Motor neuron (in vitro differentiated cells): Measurements from ENCODE around the gene HASPIN. TPM values are rescaled to one million over a fixed set of nuclear protein-coding genes. Genes with fewer than 3 reads are reported as not detected.

ENCODE experiments used
- ATAC-seq, 8 experiments: fragments of 200-7000 bp; cut with Tn5 transposase; replicated peaks in 6 of 8; 2 replicates each; pipeline ENCODE4 v1.8.0; 2021; ENCODE audit warnings: mild to moderate bottlenecking in 8 of 8, moderate library complexity in 8 of 8
- H3K27ac ChIP-seq, 2 donors: fragments of 250-450 bp; sonication (Bioruptor Pico); 2 replicates each; pipeline ENCODE4 v1.9.0; 2021; ENCODE audit warnings: antibody characterized with exemption in 2 of 2, mild to moderate bottlenecking in 2 of 2, moderate library complexity in 1 of 2
- H3K4me1 ChIP-seq, 2 donors: fragments of 250-450 bp; sonication (Bioruptor Pico); replicated peaks in 1 of 2; 2 replicates each; pipeline ENCODE4 v1.6.1; 2021; ENCODE audit warnings: antibody characterized with exemption in 2 of 2, mild to moderate bottlenecking in 2 of 2, moderate library complexity in 1 of 2
- H3K4me3 ChIP-seq, 5 donors: fragments of 250-450 bp; sonication (Bioruptor Pico); 2 replicates each; pipeline ENCODE4 v1.9.0; 2021; ENCODE audit warnings: antibody characterized with exemption in 5 of 5, mild to moderate bottlenecking in 5 of 5, moderate library complexity in 4 of 5
- WGBS, 10 experiments: fragments of 450-650 bp; shearing (Covaris generic); methylation state at CpG; one replicate each; pipeline ENCODE4 v1.0.0; 2022; 5-methylcytosine and 5-hydroxymethylcytosine counted together
- in situ Hi-C, 9 experiments: fragments of 400-800 bp; cut with MboI; loops; one replicate each; pipeline ENCODE4 v1.15.0; 2021; ENCODE audit warnings: low sequenced_read_pairs in 9 of 9, low pct_unique_long_range_greater_than_20kb in 2 of 9; ENCODE audit not compliant: unreplicated experiment in 9 of 9
- total RNA-seq, 8 experiments: library from RNA; unstranded; fragments of 300-600 nt; gene quantifications; 2 replicates each; pipeline versions ENCODE4 v1.2.3 to v1.2.4, GENCODE V29; 2022

The HASPIN gene
- total RNA-seq, 8 experiments from 2014 or later = 0.43 to 8.5 (median 1.2) TPM

DNA sequence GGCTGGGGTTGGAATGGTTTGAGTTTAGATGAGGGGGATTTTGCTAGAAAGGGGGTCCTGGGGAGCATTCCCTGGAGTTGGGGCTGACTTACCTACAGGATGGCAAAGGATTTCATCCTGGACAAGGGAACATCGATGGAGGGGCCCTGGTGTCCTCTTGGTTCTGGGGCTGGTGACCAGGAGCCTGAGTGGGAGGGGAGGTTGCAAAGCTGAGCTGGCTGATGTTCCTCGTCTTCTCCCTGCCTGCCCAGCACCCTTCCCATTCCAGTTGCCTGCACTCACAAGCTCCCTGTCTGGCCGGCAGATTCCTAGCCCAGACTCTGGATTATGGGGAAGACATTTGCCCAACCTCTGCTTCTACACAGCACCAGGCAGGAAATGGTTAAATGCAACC lies 40.1 kb downstream of the HASPIN start:
- no peaks in the 10 kb centered on the region for H3K4me1 ChIP-seq
- ATAC-seq = no peak
- in situ Hi-C loops = no loop called here
- H3K27ac ChIP-seq = no peak overlapping the region
- no peak overlapping the region for H3K4me3 ChIP-seq
- 20 to 67% (median 52%) methylated on average over 1 to 2 of the region's 3 CpGs; no CpG with 5 or more reads in 6 of the 10 experiments for WGBS, 10 experiments

DNA sequence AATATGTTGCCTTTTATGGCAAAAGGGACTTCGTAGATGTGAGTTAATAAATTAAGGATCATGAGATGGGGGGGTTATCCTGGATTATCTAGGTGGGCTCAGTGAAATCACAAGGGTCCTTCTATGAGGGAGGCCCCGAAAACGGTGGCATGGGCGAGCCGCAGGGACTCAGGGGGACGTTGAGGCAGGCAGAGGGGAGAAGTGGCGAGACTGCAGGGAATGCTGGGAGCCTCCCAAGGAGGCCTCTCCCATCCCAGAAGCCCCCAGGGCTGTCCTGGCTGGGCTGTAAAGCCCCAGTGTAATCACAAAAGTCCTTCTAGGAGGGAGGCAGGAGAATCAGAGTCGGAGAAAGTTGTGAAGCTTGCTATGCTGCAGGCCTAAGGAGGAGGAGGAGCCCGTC lies 42.3 kb downstream of the HASPIN start:
- in situ Hi-C loops = no loop called here
- no peak overlapping the region for H3K27ac ChIP-seq
- H3K4me3 ChIP-seq = no peak overlapping the region
- ATAC-seq = no peak
- no peaks in the 10 kb centered on the region for H3K4me1 ChIP-seq
- 60 to 96% (median 78%) methylated on average over 1 to 8 of the region's 9 CpGs; no CpG with 5 or more reads in 2 of the 10 experiments for WGBS, 10 experiments

DNA sequence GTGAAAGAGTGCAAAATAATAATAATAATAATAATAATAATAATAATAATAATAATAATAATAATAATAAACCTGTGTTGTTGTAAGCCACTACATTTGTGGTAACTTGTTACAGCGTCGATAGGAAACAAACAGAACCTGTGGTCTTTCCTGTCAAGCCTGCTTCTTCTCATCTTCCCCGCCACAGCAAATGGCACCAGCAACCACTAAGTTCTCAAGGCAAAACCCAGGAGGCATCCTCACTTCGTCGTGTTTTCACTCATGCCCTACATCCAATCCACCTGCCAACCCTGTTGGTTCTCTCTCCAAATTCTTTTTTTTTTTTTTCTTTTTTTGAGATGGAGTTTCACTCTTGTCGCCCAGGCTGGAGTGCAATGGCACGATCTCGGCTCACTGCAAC lies 43.1 kb downstream of the HASPIN start:
- in situ Hi-C loops = no loop called here
- no peak for ATAC-seq
- WGBS, 10 experiments = 65 to 100% (median 95%) methylated on average over 2 to 8 of the region's 8 CpGs; no CpG with 5 or more reads in 1 of the 10 experiments

DNA sequence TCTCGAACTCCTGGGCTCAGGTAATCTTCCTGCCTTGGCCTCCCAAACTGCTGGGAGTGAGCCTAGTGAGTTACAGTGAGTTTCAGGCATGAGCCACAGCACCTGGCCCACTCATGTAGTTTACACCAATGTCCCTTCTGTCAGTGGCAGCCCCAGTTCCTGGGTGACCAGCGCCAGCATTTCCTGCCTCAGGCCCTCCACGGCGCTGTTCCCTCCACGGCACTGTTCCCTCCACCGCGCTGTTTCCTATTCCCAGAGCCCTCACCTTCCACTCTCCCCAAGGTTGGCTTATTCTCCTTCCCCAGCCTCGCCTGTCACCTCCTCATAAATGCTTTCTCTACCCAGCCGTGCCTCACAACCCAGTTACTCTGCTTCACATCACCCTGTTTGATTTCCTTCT lies 44.6 kb downstream of the HASPIN start:
- in situ Hi-C loops = no loop called here
- 74 to 100% (median 81%) methylated on average over 2 to 8 of the region's 9 CpGs; no CpG with 5 or more reads in 4 of the 10 experiments for WGBS, 10 experiments
- peaks cover 0 to 6% of the 10 kb centered on the region in 2 donors for H3K4me1 ChIP-seq
- ATAC-seq = no peak
- H3K4me3 ChIP-seq = no peak overlapping the region
- H3K27ac ChIP-seq = no peak overlapping the region

More for the DNA sequence above, 43.1 kb downstream of the HASPIN start:
- Histone ChIP-seq H3K4me3 (no peak overlapping the region), H3K27ac (no peak overlapping the region), H3K4me1 (peaks cover 0 to 3% of the 10 kb centered on the region in 2 donors)

DNA sequence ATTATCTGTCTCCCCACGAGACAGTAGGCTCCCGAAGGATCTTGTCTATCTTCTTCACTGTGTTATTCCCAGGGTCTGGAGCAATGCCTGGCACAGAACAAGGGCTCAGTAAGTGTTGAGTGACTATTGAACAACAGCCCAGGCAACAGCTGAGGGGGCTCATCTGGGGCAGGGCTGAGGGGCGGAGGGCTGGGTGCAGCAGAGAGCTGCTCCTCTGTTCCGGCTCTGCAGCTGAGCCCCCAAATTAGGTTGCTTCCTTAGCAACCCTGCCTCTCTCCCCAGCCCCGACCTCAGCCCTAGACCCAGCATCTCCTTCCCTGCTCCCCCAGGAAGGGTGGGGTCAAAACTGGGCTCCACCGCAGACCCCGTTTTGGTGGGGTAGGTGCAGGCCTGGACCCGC lies 45.1 kb downstream of the HASPIN start:
- in situ Hi-C loops = no loop called here
- Histone ChIP-seq H3K4me1 (peaks cover 0 to 6% of the 10 kb centered on the region in 2 donors), H3K27ac (no peak overlapping the region), H3K4me3 (no peak overlapping the region)
- ATAC-seq = no peak
- WGBS, 10 experiments = 50 to 100% (median 80%) methylated on average over 1 to 3 of the region's 8 CpGs; no CpG with 5 or more reads in 5 of the 10 experiments

DNA sequence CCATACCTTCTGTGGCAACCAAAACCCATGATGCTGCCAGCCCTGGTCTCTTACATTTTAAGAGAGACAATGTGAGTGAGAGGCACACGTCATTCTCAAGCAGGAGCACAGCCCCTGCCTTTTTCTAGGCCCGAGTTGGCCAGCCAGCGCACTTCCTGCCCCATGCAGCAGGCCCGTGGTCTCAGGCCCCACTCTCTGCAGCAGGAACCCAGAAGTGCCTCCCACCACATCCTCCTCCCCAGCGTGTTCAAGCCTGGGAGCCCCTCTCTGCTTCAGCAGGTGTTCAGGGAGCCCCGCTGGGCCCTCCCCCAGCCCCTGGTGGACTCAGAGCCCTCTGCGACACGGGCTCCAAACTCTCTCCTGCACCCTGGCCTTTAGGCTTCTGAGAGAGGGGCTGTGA lies 46.8 kb downstream of the HASPIN start:
- H3K4me3 ChIP-seq = no peak overlapping the region
- no peak for ATAC-seq
- H3K27ac ChIP-seq = no peak overlapping the region
- peaks cover 0 to 6% of the 10 kb centered on the region in 2 donors for H3K4me1 ChIP-seq
- in situ Hi-C loops = no loop called here
- 92 to 100% methylated on average over 1 to 2 of the region's 8 CpGs; no CpG with 5 or more reads in 8 of the 10 experiments for WGBS, 10 experiments

DNA sequence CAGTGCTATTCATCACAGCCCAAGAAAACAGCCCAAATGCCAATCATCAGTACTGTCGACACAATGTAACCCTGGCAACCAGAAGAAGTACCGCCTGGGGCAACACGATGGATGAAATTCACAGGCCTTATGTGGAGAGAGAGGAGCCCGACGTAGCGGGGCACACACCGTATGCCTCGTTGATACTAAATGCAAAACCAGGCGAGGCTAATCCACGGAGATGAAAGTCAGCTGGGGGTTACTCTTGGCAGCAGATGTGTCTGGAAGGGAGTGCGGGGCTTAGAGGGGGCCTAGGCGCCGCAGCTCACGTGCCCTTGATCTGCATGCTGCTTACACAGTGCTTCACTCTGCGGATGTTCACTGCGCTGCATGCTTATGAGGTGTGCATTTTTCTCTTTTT lies 47.4 kb downstream of the HASPIN start:
- H3K4me1 ChIP-seq = peaks cover 0 to 6% of the 10 kb centered on the region in 2 donors
- 0 to 82% (median 41%) methylated on average over 1 to 6 of the region's 16 CpGs; no CpG with 5 or more reads in 3 of the 10 experiments for WGBS, 10 experiments
- H3K27ac ChIP-seq = no peak overlapping the region
- H3K4me3 ChIP-seq = no peak overlapping the region
- ATAC-seq = peak in 6 of 8 experiments; percentile 49 to 86 (median 80)
- in situ Hi-C loops = no loop called here

DNA sequence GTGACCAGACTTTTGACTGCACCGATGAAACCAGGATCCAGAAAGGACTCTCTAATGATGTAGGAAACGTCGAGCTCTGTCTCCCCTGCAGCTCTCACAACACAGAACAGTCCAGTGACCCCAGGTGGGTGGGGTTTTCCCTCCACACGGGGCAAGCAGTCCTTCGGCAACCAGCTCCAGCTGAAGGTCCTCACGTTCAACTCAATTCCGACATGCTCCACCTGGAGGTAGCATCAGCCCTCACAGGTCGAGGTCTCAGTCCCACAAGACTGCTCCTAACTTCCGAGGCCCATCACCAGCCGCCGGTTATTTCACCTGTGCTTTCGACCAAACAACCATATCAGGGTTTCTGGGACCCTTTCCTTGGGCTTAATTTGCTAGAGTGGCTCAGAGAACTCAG lies 49.1 kb downstream of the HASPIN start:
- H3K27ac ChIP-seq = no peak overlapping the region
- no peak for ATAC-seq
- in situ Hi-C loops = no loop called here
- WGBS, 10 experiments = 60 to 100% (median 85%) methylated on average over 1 to 7 of the region's 12 CpGs; no CpG with 5 or more reads in 3 of the 10 experiments
- H3K4me3 ChIP-seq = no peak overlapping the region
- H3K4me1 ChIP-seq = peaks cover 0 to 6% of the 10 kb centered on the region in 2 donors

DNA sequence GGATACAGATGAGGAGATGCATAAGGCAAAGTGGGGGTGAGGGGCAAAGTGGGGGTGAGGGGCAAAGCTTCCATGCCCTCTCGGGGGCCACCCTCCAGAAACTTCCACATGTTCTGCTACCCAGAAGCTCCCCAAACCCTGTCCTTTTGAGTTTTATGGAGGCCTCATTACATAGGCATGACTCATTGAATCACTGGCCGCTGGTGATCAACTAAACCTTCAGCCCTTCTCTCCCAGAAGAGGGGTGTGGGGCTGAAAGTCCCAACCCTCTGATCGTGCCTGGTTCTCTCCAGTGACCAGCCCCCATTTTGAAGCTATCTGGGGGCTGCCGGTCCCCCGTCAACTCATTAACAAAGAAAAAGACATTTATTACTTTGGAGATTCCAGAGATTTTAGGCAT lies 49.8 kb downstream of the HASPIN start:
- Histone ChIP-seq H3K4me1 (peaks cover 0 to 6% of the 10 kb centered on the region in 2 donors), H3K4me3 (no peak overlapping the region), H3K27ac (no peak overlapping the region)
- 27 to 90% (median 71%) methylated on average over 1 to 3 of the region's 5 CpGs; no CpG with 5 or more reads in 4 of the 10 experiments for WGBS, 10 experiments
- in situ Hi-C loops = no loop called here
- peak in 2 of 8 experiments; percentile 69 to 95 for ATAC-seq

DNA sequence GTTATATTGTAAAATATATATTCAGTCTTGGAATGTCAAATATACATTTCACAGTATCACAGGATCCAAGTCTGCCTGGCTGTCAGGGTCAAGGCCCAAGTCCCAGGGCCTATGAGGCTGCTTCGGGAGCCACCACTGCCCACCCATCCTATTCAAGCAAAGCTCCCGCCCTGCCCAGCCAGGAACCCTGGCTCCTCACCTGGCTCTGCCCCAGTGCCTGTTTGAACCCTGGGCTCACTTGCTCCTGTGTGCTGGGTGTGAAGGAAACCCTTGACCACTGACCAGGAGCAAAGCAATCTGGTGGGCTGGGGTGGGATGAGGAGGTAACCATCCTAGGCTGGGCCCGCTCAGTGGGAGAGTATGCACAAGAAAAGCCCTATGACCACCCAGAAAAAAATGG lies 50.3 kb downstream of the HASPIN start:
- Histone ChIP-seq H3K4me1 (peaks cover 0 to 6% of the 10 kb centered on the region in 2 donors), H3K27ac (no peak overlapping the region), H3K4me3 (no peak overlapping the region)
- in situ Hi-C loops = no loop called here
- 80 to 100% (median 100%) methylated on average over 1 of the region's 3 CpGs; no CpG with 5 or more reads in 6 of the 10 experiments for WGBS, 10 experiments
- no peak for ATAC-seq

Other genes starting within 250 kb of the HASPIN start
- 10 to 100 TPM in 2 of 8 experiments, under 1 TPM in 4, not detected in 2; 0.05 to 35.9 (median 0.46) TPM for gene ASPA, start 247.9 kb upstream of the HASPIN start, total RNA-seq
- 1 to 10 TPM in 5 of 8 experiments, under 1 TPM in 3; 0.11 to 3.2 (median 1.2) TPM for gene TRPV3, start 166.1 kb upstream of the HASPIN start, total RNA-seq
- 1 to 10 TPM; 2.2 to 6.3 (median 2.8) TPM for gene TRPV1, start 114.5 kb upstream of the HASPIN start, total RNA-seq
- gene SHPK, start 87.7 kb upstream of the HASPIN start, total RNA-seq = 10 to 100 TPM in 2 of 8 experiments, 1 to 10 TPM in 6; 6.1 to 14.4 (median 7.0) TPM
- gene CTNS, start 87.1 kb upstream of the HASPIN start, total RNA-seq = 10 to 100 TPM in 5 of 8 experiments, 1 to 10 TPM in 3; 3.0 to 16.6 (median 10.9) TPM
- 100 to 1,000 TPM in 2 of 8 experiments, 10 to 100 TPM in 6; 19.2 to 314 (median 43.5) TPM for gene TAX1BP3, start 55.3 kb upstream of the HASPIN start, total RNA-seq
- 10 to 100 TPM; 21.1 to 60.8 (median 38.2) TPM for gene EMC6, start 55.1 kb upstream of the HASPIN start, total RNA-seq
- gene P2RX5, start 27.7 kb upstream of the HASPIN start, total RNA-seq = 10 to 100 TPM in 2 of 8 experiments, 1 to 10 TPM in 4, under 1 TPM in 2; 0.88 to 20.9 (median 1.3) TPM
- gene ITGAE, start 77.3 kb downstream of the HASPIN start, total RNA-seq = 10 to 100 TPM; 14.0 to 47.6 (median 22.3) TPM
- gene NCBP3, start 122.3 kb downstream of the HASPIN start, total RNA-seq = 10 to 100 TPM; 17.7 to 57.9 (median 33.7) TPM
- 1 to 10 TPM; 2.2 to 7.7 (median 5.1) TPM for gene CAMKK1, start 169.2 kb downstream of the HASPIN start, total RNA-seq
- gene P2RX1, start 192.6 kb downstream of the HASPIN start, total RNA-seq = 1 to 10 TPM in 1 of 8 experiments, under 1 TPM in 5, not detected in 2; 0.05 to 1.2 (median 0.29) TPM
- 1 to 10 TPM in 4 of 8 experiments, under 1 TPM in 4; 0.07 to 3.9 (median 1.00) TPM for gene ATP2A3, start 240.5 kb downstream of the HASPIN start, total RNA-seq